Measurements from ENCODE around the gene SLC22A31.

The SLC22A31 gene

DNA sequence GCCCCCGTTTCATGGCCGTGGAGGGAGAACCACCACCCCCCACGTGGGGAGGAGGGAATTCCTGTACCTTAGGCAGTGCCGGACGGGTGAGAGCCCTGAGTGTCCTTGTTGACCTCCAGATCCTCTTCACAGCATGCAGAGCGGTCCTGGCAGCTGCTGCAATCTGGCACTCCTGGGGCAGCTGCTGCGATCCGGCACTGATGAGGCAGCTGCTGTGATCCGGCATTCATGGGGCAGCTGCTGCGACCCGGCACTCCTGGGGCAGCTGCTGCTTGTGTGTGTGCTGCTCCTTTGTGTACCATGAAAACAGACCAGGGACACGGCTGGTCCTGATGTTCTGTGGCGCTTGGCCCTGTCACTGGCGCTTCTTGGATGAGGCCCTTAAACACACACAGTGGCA is 29.9 kb upstream of the SLC22A31 start:
- no peak for TF ChIP-seq CTCF (conservative IDR thresholded peaks at IDR 0.05; ENCODE audit: control insufficient read depth, insufficient read depth, low read depth, low read length)
- H3K4me3 ChIP-seq (ENCODE audit: control insufficient read depth, low read depth, low read length) = no peak overlapping the region
- DNase-seq (ENCODE audit: low read depth) = no peak

DNA sequence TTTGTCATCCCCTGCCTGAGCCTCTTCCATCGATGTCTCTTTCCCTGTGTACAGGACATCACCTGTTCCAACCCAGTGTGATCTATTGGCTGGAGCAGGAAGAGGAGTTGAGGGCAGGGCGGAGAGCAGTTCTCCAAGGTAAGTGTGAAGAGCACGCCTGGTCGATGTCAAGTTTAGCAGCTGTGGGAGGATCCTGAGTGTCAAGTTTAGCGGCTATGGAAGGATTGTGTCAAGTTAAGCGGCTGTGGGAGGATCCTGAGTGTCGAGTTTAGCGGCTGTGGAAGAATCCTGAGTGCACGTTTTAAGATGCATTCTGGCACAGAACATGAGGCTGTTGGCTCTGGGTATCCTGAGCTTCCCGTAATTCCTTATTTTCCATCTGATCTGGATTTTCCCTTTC is 24.3 kb upstream of the SLC22A31 start:
- DNase-seq (ENCODE audit: low read depth) = no peak
- TF ChIP-seq CTCF (conservative IDR thresholded peaks at IDR 0.05; ENCODE audit: control insufficient read depth, insufficient read depth, low read depth, low read length) = no peak
- H3K4me3 ChIP-seq (ENCODE audit: control insufficient read depth, low read depth, low read length) = no peak overlapping the region

- no peak for TF ChIP-seq CTCF (conservative IDR thresholded peaks at IDR 0.05; ENCODE audit: control insufficient read depth, insufficient read depth, low read depth, low read length)
- no peak overlapping the region for H3K4me3 ChIP-seq (ENCODE audit: control insufficient read depth, low read depth, low read length)
- no peak for DNase-seq (ENCODE audit: low read depth)
Measured at GRCh38 chr16:89222931-89223330, 22.6 kb upstream of the SLC22A31 start.

GRCh38 chr16:89221604-89222003 is 21.3 kb upstream of the SLC22A31 start:
- no peak overlapping the region for H3K4me3 ChIP-seq (ENCODE audit: control insufficient read depth, low read depth, low read length)
- DNase-seq (ENCODE audit: low read depth) = no peak
- no peak for TF ChIP-seq CTCF (conservative IDR thresholded peaks at IDR 0.05; ENCODE audit: control insufficient read depth, insufficient read depth, low read depth, low read length)

- no peak for DNase-seq (ENCODE audit: low read depth)
- no peak overlapping the region for H3K4me3 ChIP-seq (ENCODE audit: control insufficient read depth, low read depth, low read length)
- TF ChIP-seq CTCF (conservative IDR thresholded peaks at IDR 0.05; ENCODE audit: control insufficient read depth, insufficient read depth, low read depth, low read length) = no peak
Measured at GRCh38 chr16:89219365-89219764, 19.0 kb upstream of the SLC22A31 start.

DNA sequence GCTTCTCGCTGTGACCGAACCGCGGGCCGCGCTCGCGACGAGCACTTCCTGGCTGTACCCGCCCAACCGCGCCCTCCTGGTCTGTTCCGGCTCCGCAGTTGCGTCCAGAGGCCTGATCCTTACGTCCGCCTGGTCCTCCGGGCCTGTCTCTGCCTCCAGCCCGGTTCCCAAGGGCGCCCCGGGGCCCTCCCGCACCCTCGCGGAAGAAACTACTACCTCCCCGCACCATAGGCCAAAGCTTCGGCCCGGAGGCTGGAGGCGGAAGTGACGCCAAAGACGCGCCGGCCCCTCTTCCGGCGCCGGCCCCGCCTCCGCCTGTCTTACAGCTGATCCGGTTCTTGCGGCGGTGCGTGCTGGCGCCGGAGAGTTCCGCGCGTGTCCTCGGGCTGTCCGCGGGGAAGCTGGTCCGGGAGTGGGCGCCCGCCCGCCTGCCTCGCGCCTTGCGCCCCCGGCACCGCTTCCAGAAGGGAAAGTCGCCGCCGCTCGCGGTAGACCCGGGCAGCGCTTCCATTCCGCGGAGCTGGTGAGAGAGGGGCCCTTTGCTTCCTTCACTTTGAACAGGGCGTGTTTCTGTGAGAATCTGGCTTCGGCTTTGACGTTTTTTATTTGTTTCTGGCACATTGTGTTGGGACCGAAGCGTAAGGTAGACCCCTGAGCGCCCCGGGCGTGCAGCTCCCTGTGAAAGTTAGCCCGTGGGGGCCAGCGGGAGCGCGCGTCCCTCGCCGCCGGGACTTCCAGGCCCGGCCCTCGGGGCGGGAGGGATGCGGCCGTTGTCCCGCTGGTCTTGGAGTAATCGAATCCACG is 17.3 kb upstream of the SLC22A31 start, which contains the start of gene ZNF778:
Gene ZNF778 (plus strand): TSS at position 316 of the 804 bp plus-strand sequence. CDS start 3,425 bp downstream, outside the sequence.
- peak within 1 kb of the TSS; percentile 86 for H3K4me3 ChIP-seq (ENCODE audit: control insufficient read depth, low read depth, low read length)
- peak; percentile 75 for DNase-seq (ENCODE audit: low read depth)
- no peak for TF ChIP-seq CTCF (conservative IDR thresholded peaks at IDR 0.05; ENCODE audit: control insufficient read depth, insufficient read depth, low read depth, low read length)
